Dendritic cell treated with granulocyte-macrophage colony-stimulating factor and Interleukin-4, amounts not matched to agents 40 ng/mL and 50 ng/mL, for 4 days (primary cell): Measurements from ENCODE around the gene CCDC85A.

Experiments
- H3K27ac Mint-ChIP-seq: one replicate; pipeline ENCODE4 v1.8.0; 2022; ENCODE audit warnings: mild to moderate bottlenecking, mixed read lengths
- H3K27me3 Mint-ChIP-seq: one replicate; pipeline ENCODE4 v1.8.0; 2022; ENCODE audit warnings: mild to moderate bottlenecking, mixed read lengths
- H3K36me3 Mint-ChIP-seq: one replicate; pipeline ENCODE4 v1.8.0; 2022; ENCODE audit warnings: low read depth, mixed read lengths
- H3K4me1 Mint-ChIP-seq: one replicate; pipeline ENCODE4 v1.8.0; 2022; ENCODE audit warnings: low read depth, mixed read lengths
- H3K4me3 Mint-ChIP-seq: one replicate; pipeline ENCODE4 v1.8.0; 2022; ENCODE audit warnings: mild to moderate bottlenecking, moderate library complexity, mixed read lengths
- H3K9me3 Mint-ChIP-seq: one replicate; pipeline ENCODE4 v1.8.0; 2022; ENCODE audit warnings: mixed read lengths
- intact Hi-C: fragments of 100-400 bp; cut with micrococcal nuclease; formaldehyde crosslinking; loops from one replicate; pipeline ENCODE4 v1.15.0; 2022

Gene CCDC85A

GRCh38 chr2:56314796-56315195, 131.0 kb downstream of the CCDC85A start:
- intact Hi-C loops = no loop called here
- no peaks in the 10 kb centered on the region for H3K36me3 Mint-ChIP-seq
- H3K9me3 Mint-ChIP-seq = peaks cover 12% of the 10 kb centered on the region
- no peaks in the 10 kb centered on the region for H3K4me1 Mint-ChIP-seq
- no peak overlapping the region for H3K27ac Mint-ChIP-seq
- no peaks in the 10 kb centered on the region for H3K27me3 Mint-ChIP-seq
- H3K4me3 Mint-ChIP-seq = no peak overlapping the region

GRCh38 chr2:56315376-56315775, 131.6 kb downstream of the CCDC85A start:
- no peaks in the 10 kb centered on the region for H3K36me3 Mint-ChIP-seq
- no peak overlapping the region for H3K27ac Mint-ChIP-seq
- no peaks in the 10 kb centered on the region for H3K27me3 Mint-ChIP-seq
- peaks cover 18% of the 10 kb centered on the region for H3K9me3 Mint-ChIP-seq
- H3K4me3 Mint-ChIP-seq = no peak overlapping the region
- H3K4me1 Mint-ChIP-seq = no peaks in the 10 kb centered on the region
- intact Hi-C loops = no loop called here

- no peaks in the 10 kb centered on the region for H3K36me3 Mint-ChIP-seq
- H3K27me3 Mint-ChIP-seq = no peaks in the 10 kb centered on the region
- H3K9me3 Mint-ChIP-seq = peaks cover 18% of the 10 kb centered on the region
- intact Hi-C loops = no loop called here
- no peak overlapping the region for H3K27ac Mint-ChIP-seq
- no peaks in the 10 kb centered on the region for H3K4me1 Mint-ChIP-seq
- H3K4me3 Mint-ChIP-seq = no peak overlapping the region
Observed at GRCh38 chr2:56316011-56316410, 132.2 kb downstream of the CCDC85A start.

- H3K4me3 Mint-ChIP-seq = no peak overlapping the region
- H3K36me3 Mint-ChIP-seq = no peaks in the 10 kb centered on the region
- H3K27me3 Mint-ChIP-seq = no peaks in the 10 kb centered on the region
- peaks cover 18% of the 10 kb centered on the region for H3K9me3 Mint-ChIP-seq
- H3K4me1 Mint-ChIP-seq = no peaks in the 10 kb centered on the region
- no peak overlapping the region for H3K27ac Mint-ChIP-seq
- intact Hi-C loops = no loop called here
Observed at GRCh38 chr2:56318147-56318546, 134.4 kb downstream of the CCDC85A start.

- H3K4me1 Mint-ChIP-seq = no peaks in the 10 kb centered on the region
- H3K27ac Mint-ChIP-seq = no peak overlapping the region
- H3K4me3 Mint-ChIP-seq = no peak overlapping the region
- no peaks in the 10 kb centered on the region for H3K36me3 Mint-ChIP-seq
- H3K27me3 Mint-ChIP-seq = no peaks in the 10 kb centered on the region
- no peaks in the 10 kb centered on the region for H3K9me3 Mint-ChIP-seq
- intact Hi-C loops = no loop called here
Observed at GRCh38 chr2:56325661-56326345, 142.0 kb downstream of the CCDC85A start.

GRCh38 chr2:56326346-56326741, 142.6 kb downstream of the CCDC85A start:
- H3K9me3 Mint-ChIP-seq = no peaks in the 10 kb centered on the region
- no peaks in the 10 kb centered on the region for H3K36me3 Mint-ChIP-seq
- H3K27ac Mint-ChIP-seq = no peak overlapping the region
- no peaks in the 10 kb centered on the region for H3K27me3 Mint-ChIP-seq
- intact Hi-C loops = no loop called here
- no peak overlapping the region for H3K4me3 Mint-ChIP-seq
- H3K4me1 Mint-ChIP-seq = no peaks in the 10 kb centered on the region

GRCh38 chr2:56331810-56332209, 148.0 kb downstream of the CCDC85A start:
- intact Hi-C loops = no loop called here
- H3K27me3 Mint-ChIP-seq = no peaks in the 10 kb centered on the region
- no peaks in the 10 kb centered on the region for H3K9me3 Mint-ChIP-seq
- no peaks in the 10 kb centered on the region for H3K36me3 Mint-ChIP-seq
- H3K4me1 Mint-ChIP-seq = no peaks in the 10 kb centered on the region
- no peak overlapping the region for H3K27ac Mint-ChIP-seq
- no peak overlapping the region for H3K4me3 Mint-ChIP-seq

- intact Hi-C loops = no loop called here
- Mint-ChIP-seq H3K9me3 (no peaks in the 10 kb centered on the region), H3K27me3 (no peaks in the 10 kb centered on the region), H3K4me3 (no peak overlapping the region), H3K4me1 (no peaks in the 10 kb centered on the region), H3K36me3 (no peaks in the 10 kb centered on the region), H3K27ac (no peak overlapping the region)
Observed at GRCh38 chr2:56333812-56334485, 150.2 kb downstream of the CCDC85A start.

GRCh38 chr2:56334622-56335021, 150.8 kb downstream of the CCDC85A start:
- intact Hi-C loops = no loop called here

GRCh38 chr2:56335101-56335500, 151.3 kb downstream of the CCDC85A start:
- intact Hi-C loops = no loop called here
- H3K27ac Mint-ChIP-seq = no peak overlapping the region
- H3K4me1 Mint-ChIP-seq = no peaks in the 10 kb centered on the region
- H3K9me3 Mint-ChIP-seq = no peaks in the 10 kb centered on the region
- no peak overlapping the region for H3K4me3 Mint-ChIP-seq
- no peaks in the 10 kb centered on the region for H3K27me3 Mint-ChIP-seq
- no peaks in the 10 kb centered on the region for H3K36me3 Mint-ChIP-seq

More at GRCh38 chr2:56334622-56335021, 150.8 kb downstream of the CCDC85A start:
- H3K4me3 Mint-ChIP-seq = no peak overlapping the region
- H3K27me3 Mint-ChIP-seq = no peaks in the 10 kb centered on the region
- H3K27ac Mint-ChIP-seq = no peak overlapping the region
- H3K36me3 Mint-ChIP-seq = no peaks in the 10 kb centered on the region
- no peaks in the 10 kb centered on the region for H3K4me1 Mint-ChIP-seq
- H3K9me3 Mint-ChIP-seq = no peaks in the 10 kb centered on the region

GRCh38 chr2:56337342-56337741, 153.6 kb downstream of the CCDC85A start:
- Mint-ChIP-seq H3K4me3 (no peak overlapping the region), H3K4me1 (no peaks in the 10 kb centered on the region), H3K9me3 (no peaks in the 10 kb centered on the region), H3K36me3 (no peaks in the 10 kb centered on the region), H3K27me3 (no peaks in the 10 kb centered on the region), H3K27ac (no peak overlapping the region)
- intact Hi-C loops = no loop called here

GRCh38 chr2:56338232-56338631, 154.4 kb downstream of the CCDC85A start:
- H3K4me3 Mint-ChIP-seq = no peak overlapping the region
- intact Hi-C loops = no loop called here
- no peak overlapping the region for H3K27ac Mint-ChIP-seq
- H3K4me1 Mint-ChIP-seq = no peaks in the 10 kb centered on the region
- no peaks in the 10 kb centered on the region for H3K36me3 Mint-ChIP-seq
- H3K9me3 Mint-ChIP-seq = no peaks in the 10 kb centered on the region
- H3K27me3 Mint-ChIP-seq = no peaks in the 10 kb centered on the region

GRCh38 chr2:56344771-56345170, 161.0 kb downstream of the CCDC85A start:
- intact Hi-C loops = no loop called here
- Mint-ChIP-seq H3K9me3 (no peaks in the 10 kb centered on the region), H3K4me3 (no peak overlapping the region), H3K27me3 (no peaks in the 10 kb centered on the region), H3K36me3 (no peaks in the 10 kb centered on the region), H3K4me1 (no peaks in the 10 kb centered on the region), H3K27ac (no peak overlapping the region)

- Mint-ChIP-seq H3K9me3 (no peaks in the 10 kb centered on the region), H3K27ac (no peak overlapping the region), H3K4me3 (no peak overlapping the region), H3K27me3 (no peaks in the 10 kb centered on the region), H3K4me1 (no peaks in the 10 kb centered on the region), H3K36me3 (no peaks in the 10 kb centered on the region)
- intact Hi-C loops = no loop called here
Observed at GRCh38 chr2:56347881-56348280, 164.1 kb downstream of the CCDC85A start.
